ENCODE data around the gene AFAP1L1.

DNA sequence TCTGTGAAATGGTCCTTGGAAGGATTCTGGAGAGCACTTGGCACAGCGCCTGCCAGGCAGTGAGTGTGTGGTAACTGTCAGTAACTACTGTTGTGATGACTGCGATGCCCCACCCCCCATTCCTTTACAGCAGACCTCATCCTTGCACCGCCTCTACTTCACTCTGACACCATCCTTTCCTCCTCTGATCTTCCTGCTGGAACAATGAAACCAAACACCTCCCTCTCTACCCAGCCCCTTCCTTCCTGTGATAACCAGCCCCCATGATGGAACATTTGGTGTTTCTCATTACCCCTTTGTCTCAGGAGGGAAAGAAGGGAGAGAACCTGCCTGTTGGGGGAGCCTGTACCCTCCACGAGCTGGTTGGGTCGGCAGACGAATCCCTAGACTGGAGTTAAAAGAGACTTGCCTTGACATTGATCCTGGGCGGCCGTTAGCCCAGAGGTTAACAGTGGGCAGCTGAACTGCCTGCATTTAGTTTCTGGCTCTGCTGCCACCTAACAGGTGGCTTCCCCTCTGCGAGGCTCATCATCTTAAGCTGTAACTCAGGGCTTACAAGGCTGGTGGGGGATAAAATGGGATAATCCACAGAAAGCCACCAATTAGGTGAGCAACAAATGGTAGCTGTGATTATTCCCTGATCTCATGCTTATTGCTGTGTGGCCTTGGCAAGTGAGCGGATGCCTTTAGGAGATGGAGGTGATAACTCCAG, 39.4 kb downstream of the AFAP1L1 start:
- TF ChIP-seq POLR2AphosphoS5 (IDR thresholded peaks at IDR 0.05) (no peak), POLR2A (IDR thresholded peaks at IDR 0.05) (no peak), EP300 (IDR thresholded peaks at IDR 0.05) (no peak)
